Vagina (tissue), 2 donors: ENCODE results near the gene SSNA1. TPM values are rescaled to one million over a fixed set of nuclear protein-coding genes. Genes with fewer than 3 reads are reported as not detected.

Experiments used
- DNase-seq, 2 donors: peaks; one replicate each; pipeline ENCODE4 v3.0.0-alpha.2; 2017; ENCODE audit errors: extremely low spot score in 2 of 2
- H3K27ac ChIP-seq: fragments of 200-600 bp; sonication (generic); one replicate; pipeline ENCODE4 v1.5.1; 2019
- H3K27me3 ChIP-seq: fragments of 200-600 bp; sonication (generic); one replicate; pipeline ENCODE4 v1.5.1; 2019
- H3K36me3 ChIP-seq, 2 donors: fragments of 200-600 bp; sonication (generic); one replicate each; pipeline ENCODE4 v1.5.1; 2017 to 2019
- H3K4me1 ChIP-seq: fragments of 200-600 bp; sonication (generic); one replicate; pipeline ENCODE4 v1.5.1; 2019
- H3K4me3 ChIP-seq, 2 donors: fragments of 200-600 bp; sonication (generic); 1 replicate in 1 of 2; 2 replicates in 1 of 2; pipeline ENCODE4 v1.5.1; 2016 to 2019
- H3K9me3 ChIP-seq: fragments of 200-600 bp; sonication (generic); one replicate; pipeline ENCODE4 v1.5.1; 2019
- CTCF ChIP-seq, 3 experiments: fragments of 450-650 bp in 2 of 3; fragments of 200-600 bp in 1 of 3; sonication (generic) in 1 of 3; IDR thresholded peaks; one replicate each; pipeline ENCODE4 v1.5.1; 2017 to 2019; ENCODE audit warnings: antibody characterized with exemption in 3 of 3, mild to moderate bottlenecking in 2 of 3, moderate library complexity in 2 of 3
- POLR2A ChIP-seq, 2 donors: fragments of 450-650 bp; IDR thresholded peaks; one replicate each; pipeline ENCODE4 v1.6.1; 2017; ENCODE audit warnings: antibody characterized with exemption in 2 of 2, mild to moderate bottlenecking in 2 of 2, moderate library complexity in 2 of 2
- POLR2AphosphoS5 ChIP-seq, 2 donors: sonication (generic); formaldehyde crosslinking; IDR thresholded peaks; one replicate each; pipeline ENCODE4 v1.9.0; 2017; ENCODE audit warnings: antibody characterized with exemption in 2 of 2, mild to moderate bottlenecking in 2 of 2, low read depth in 1 of 2; ENCODE audit not compliant: insufficient read depth in 1 of 2
- intact Hi-C: fragments of 100-400 bp; cut with DNase I; formaldehyde crosslinking; loops from one replicate; pipeline ENCODE4 v1.15.1; 2023
- total RNA-seq: library from RNA; depleted of rRNA; stranded (reverse); fragments of >200 nt; gene quantifications from one replicate; pipeline ENCODE4 v1.2.3, GENCODE V29; 2016

Gene SSNA1
- total RNA-seq, 1 donor from 2014 or later: 49.8 TPM

GRCh38 chr9:137170486-137171148 is 17.9 kb upstream of the SSNA1 start:
- Histone ChIP-seq H3K27me3 (peaks cover 28% of the 10 kb centered on the region), H3K4me1 (peaks cover 39% of the 10 kb centered on the region), H3K9me3 (no peaks in the 10 kb centered on the region), H3K4me3 (no peak overlapping the region), H3K36me3 (no peaks in the 10 kb centered on the region), H3K27ac (no peak overlapping the region)
- no peak for DNase-seq
- TF ChIP-seq POLR2A (IDR thresholded peaks at IDR 0.05) (no peak), POLR2AphosphoS5 (IDR thresholded peaks at IDR 0.05; ENCODE audit: insufficient read depth in 1 of 2, low read depth in 1 of 2) (no peak)
- intact Hi-C loops: no loop called here

GRCh38 chr9:137171149-137171900 is 17.2 kb upstream of the SSNA1 start:
- H3K4me3 ChIP-seq: no peak overlapping the region
- no peak for TF ChIP-seq POLR2A (IDR thresholded peaks at IDR 0.05)
- TF ChIP-seq CTCF (IDR thresholded peaks at IDR 0.05): no peak
- no peak for TF ChIP-seq POLR2AphosphoS5 (IDR thresholded peaks at IDR 0.05; ENCODE audit: insufficient read depth in 1 of 2, low read depth in 1 of 2)
- no peak for DNase-seq
- H3K27me3 ChIP-seq: peaks cover 25% of the 10 kb centered on the region
- intact Hi-C loops: no loop called here
- H3K36me3 ChIP-seq: no peaks in the 10 kb centered on the region
- no peaks in the 10 kb centered on the region for H3K9me3 ChIP-seq
- no peak overlapping the region for H3K27ac ChIP-seq
- peaks cover 39% of the 10 kb centered on the region for H3K4me1 ChIP-seq

GRCh38 chr9:137172901-137173795 is 15.3 kb upstream of the SSNA1 start:
- Histone ChIP-seq H3K9me3 (no peaks in the 10 kb centered on the region), H3K27me3 (peaks cover 8% of the 10 kb centered on the region), H3K4me3 (no peak overlapping the region), H3K4me1 (peaks cover 27% of the 10 kb centered on the region), H3K36me3 (peaks cover 0 to 4% of the 10 kb centered on the region in 2 donors), H3K27ac (no peak overlapping the region)
- intact Hi-C loops: no loop called here
- TF ChIP-seq POLR2AphosphoS5 (IDR thresholded peaks at IDR 0.05; ENCODE audit: insufficient read depth in 1 of 2, low read depth in 1 of 2): no peak
- no peak for TF ChIP-seq CTCF (IDR thresholded peaks at IDR 0.05)
- TF ChIP-seq POLR2A (IDR thresholded peaks at IDR 0.05): no peak
- no peak for DNase-seq

- intact Hi-C loops: no loop called here
- Histone ChIP-seq H3K4me1 (peaks cover 18% of the 10 kb centered on the region), H3K27me3 (peaks cover 5% of the 10 kb centered on the region), H3K36me3 (peaks cover 0 to 9% of the 10 kb centered on the region in 2 donors), H3K27ac (no peak overlapping the region), H3K9me3 (no peaks in the 10 kb centered on the region), H3K4me3 (no peak overlapping the region)
- DNase-seq: no peak
- TF ChIP-seq POLR2A (IDR thresholded peaks at IDR 0.05) (no peak), POLR2AphosphoS5 (IDR thresholded peaks at IDR 0.05; ENCODE audit: insufficient read depth in 1 of 2, low read depth in 1 of 2) (no peak), CTCF (IDR thresholded peaks at IDR 0.05) (no peak)
Observed at GRCh38 chr9:137173796-137174664, 14.4 kb upstream of the SSNA1 start.
